AG09319 (cell line): ENCODE data around the gene TCF7L2.

ENCODE experiments used
- DNase-seq: peaks from one replicate; pipeline ENCODE4 v3.0.0-alpha.2; 2010; ENCODE audit warnings: low read depth; ENCODE audit errors: extremely low read depth
- CTCF ChIP-seq: IDR thresholded peaks from 2 replicates; pipeline ENCODE4 v1.5.1; 2011; ENCODE audit warnings: low read depth, mild to moderate bottlenecking, inconsistent platforms, low read length, moderate library complexity

The TCF7L2 gene

DNA sequence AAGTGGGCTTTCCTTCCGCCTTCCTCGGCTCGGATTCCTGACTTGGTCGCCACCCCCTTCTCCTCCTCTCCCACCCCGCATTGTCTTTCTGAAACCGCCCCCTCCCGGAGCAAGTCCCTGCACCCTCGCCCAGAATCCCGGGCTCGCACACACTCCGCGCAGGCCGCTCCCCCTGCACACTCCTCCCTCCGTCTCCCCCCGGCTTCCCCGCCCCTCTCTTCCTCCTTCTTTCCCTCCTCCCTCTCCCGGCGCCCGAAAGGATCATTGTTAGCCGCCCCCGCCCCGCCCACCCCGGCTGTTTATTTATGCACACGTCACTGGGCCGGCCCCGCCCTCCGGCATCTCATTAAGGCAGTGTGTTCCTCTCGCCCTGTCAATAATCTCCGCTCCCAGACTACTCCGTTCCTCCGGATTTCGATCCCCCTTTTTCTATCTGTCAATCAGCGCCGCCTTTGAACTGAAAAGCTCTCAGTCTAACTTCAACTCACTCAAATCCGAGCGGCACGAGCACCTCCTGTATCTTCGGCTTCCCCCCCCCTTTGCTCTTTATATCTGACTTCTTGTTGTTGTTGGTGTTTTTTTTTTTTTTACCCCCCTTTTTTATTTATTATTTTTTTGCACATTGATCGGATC lies at the start of gene TCF7L2:
TSS of gene TCF7L2 (plus strand) at position 373 of the 633 bp plus-strand sequence. CDS start 510 bp downstream, outside the sequence.
- TF ChIP-seq CTCF: no peak
- peak; percentile 92 for DNase-seq

- no peak for TF ChIP-seq CTCF
- no peak for DNase-seq
Measured at GRCh38 chr10:112902730-112903129, 47.3 kb upstream of the TCF7L2 start.

DNA sequence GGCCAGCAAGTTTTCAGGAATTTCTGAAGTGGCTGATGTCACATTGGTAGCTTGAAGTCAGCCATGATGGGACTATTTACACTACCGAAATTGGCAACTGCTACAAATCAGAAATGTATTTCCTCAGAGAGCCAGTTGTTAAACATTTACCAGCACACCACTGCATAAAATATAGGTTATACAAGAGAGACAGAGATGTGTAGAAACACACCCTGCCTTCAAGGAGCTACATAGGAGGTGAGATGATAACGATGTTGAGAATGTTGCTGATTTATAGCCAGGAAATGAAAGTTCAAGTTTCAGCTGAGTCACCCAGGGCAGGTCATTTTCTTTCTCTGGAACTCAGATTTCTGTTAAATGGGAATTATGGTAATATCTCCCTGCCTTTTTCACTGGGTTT lies 46.0 kb upstream of the TCF7L2 start:
- DNase-seq: no peak
- no peak for TF ChIP-seq CTCF

DNA sequence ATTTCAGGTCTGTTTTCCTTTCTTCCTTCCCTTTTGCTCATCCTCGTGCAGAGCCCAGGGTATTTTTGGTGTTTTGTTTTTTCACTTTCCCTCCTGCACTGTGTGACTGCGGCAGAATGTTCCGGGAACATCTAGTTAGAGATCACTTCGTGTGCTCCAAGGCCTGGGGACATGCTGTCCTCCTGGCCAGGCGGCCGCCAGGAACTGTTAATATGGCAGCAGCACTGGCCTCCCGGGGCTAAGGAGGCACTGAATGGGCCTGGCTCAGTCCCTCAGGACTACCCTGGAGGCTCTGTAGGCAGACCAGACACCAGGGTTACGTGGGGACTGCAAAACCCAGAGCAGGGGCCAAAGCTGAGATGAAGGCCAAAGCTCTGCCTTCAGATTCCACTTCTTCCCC lies 43.1 kb upstream of the TCF7L2 start:
- DNase-seq: no peak
- TF ChIP-seq CTCF: no peak

DNA sequence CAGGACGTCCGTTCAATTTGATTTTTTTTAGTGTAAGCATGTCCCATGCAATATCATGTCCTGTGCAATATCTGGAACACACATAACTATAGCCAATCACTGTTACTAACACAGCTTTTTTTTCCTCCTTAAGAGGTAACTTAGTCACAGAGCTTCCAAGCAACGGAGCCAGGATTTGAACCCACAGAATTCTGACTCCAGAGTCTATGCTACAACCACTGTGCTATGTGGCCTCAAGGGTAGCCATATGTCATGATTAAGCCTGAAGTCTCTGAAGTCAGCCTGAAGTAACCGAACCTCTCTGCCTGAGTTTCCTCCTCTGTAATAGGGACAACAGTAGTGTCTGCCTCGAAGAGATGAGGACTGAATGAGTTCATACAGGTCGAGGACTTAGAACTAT lies 42.2 kb upstream of the TCF7L2 start:
- DNase-seq: no peak
- TF ChIP-seq CTCF: no peak

GRCh38 chr10:112911206-112911605 lies 38.8 kb upstream of the TCF7L2 start:
- DNase-seq: no peak
- TF ChIP-seq CTCF: no peak

- DNase-seq: no peak
- no peak for TF ChIP-seq CTCF
Measured at GRCh38 chr10:112912410-112912928, 37.6 kb upstream of the TCF7L2 start.
